Measurements from ENCODE around the gene KIR3DL3.
"Not testable (repeated sequence)": the region's sequence is repeated elsewhere in the genome, so short reads cannot be mapped to it uniquely, and the experiment has no call there.

- TF ChIP-seq CREB5 (CRISPR knock-in tag; IDR thresholded peaks at IDR 0.05; ENCODE audit: low read depth); RARB (CRISPR knock-in tag; IDR thresholded peaks at IDR 0.05); ZFP30 (CRISPR knock-in tag; IDR thresholded peaks at IDR 0.05); POU6F1 (CRISPR knock-in tag; IDR thresholded peaks at IDR 0.05; ENCODE audit: borderline replicate concordance, low read depth); TCF4 (CRISPR knock-in tag; IDR thresholded peaks at IDR 0.05; ENCODE audit: borderline replicate concordance); BACH2 (CRISPR knock-in tag; IDR thresholded peaks at IDR 0.05; ENCODE audit: borderline replicate concordance); PATZ1 (CRISPR knock-in tag; IDR thresholded peaks at IDR 0.05; ENCODE audit: borderline replicate concordance); GLIS3 (CRISPR knock-in tag; IDR thresholded peaks at IDR 0.05); ZNF70 (CRISPR knock-in tag; IDR thresholded peaks at IDR 0.05); SNAI2 (CRISPR knock-in tag; IDR thresholded peaks at IDR 0.05); ZNF8 (CRISPR knock-in tag; IDR thresholded peaks at IDR 0.05); ZFP3 (CRISPR knock-in tag; IDR thresholded peaks at IDR 0.05): not testable (repeated sequence)
These were observed 46.3 kb downstream of the KIR3DL3 start for GRCh38 chr19:54770511-54770910.
